Stromal cell of bone marrow (primary cell): Measurements from ENCODE around the gene AKAP5.

ENCODE experiments used
- DNase-seq: peaks from one replicate; pipeline ENCODE4 v3.0.0-alpha.2; 2012; ENCODE audit warnings: low read depth

Gene AKAP5

DNA sequence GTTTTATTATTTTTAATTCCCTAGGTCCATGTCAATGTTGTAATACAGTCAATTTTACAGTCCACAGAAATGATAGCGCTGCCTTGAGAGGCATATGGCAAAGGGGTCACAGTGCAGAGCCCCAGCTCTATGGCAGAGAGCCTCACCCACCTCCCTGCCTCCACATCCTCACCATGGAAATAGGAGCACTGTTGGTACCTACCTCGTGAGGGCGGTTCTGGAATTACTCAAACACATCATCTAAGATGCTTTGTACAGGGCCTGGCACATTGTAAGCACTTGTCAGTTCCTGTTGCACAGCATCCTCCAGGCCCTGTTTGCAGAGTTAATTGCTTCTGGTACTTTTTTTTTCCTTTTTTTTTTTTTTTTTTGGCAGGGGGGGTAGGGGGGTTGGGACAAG, 4.1 kb upstream of the AKAP5 start:
- no peak for DNase-seq

DNA sequence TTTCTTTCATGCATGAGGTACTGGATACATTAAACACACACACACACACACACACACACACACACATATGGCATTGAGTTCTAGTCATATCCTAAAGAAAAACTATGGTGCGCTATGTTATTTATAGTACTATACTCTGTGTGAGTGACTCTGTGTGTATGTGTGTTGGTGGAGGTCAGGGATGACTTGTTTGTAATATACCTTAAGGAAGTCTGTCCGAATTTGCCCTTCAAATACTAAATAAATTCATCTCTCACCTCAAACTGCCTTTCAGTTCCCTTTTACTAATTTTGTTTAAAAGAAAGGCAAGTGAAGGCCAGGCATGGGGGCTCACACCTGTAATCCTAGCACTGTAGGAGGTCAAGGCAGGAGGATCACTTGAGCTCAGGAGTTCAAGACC, 2.1 kb upstream of the AKAP5 start:
- DNase-seq: no peak

DNA sequence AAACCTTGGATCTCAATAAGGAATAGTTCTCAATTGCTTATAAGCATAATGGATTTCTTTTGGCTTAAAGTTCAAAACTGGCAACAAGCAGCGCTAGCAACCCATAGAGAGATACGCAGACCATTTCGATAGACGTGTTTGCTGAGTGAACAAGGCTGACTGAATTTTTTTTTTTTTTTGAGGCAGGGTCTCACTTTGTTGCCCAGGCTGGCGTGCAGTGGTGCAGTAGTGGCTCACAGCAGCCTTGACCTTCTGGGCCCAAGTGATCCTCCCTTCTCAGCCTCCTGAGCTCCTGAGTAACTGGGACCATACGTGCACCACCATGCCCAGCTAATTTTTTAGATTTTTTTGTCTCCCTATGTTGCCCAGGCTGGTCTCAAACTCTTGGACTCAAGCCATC, 1.4 kb upstream of the AKAP5 start:
- no peak for DNase-seq

DNA sequence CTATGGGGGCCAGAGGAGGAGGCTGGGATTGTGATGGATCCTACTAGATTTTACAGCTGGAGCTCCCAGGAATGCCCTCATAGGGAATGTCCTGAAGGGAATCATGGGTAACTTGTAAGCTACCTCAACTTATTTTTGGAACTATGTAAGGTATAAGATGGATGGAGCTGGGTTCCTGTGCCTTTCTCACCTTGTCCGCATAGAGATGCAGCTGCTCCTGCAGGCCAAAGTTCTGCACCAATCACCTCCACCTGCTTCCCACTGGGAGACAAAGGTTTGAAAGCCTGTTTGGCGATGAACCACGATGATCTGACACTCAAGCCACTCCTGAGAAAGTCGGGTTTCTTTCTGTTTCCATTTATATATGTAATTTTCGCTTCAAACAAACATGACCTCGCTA, 648 bp upstream of the AKAP5 start:
- no peak for DNase-seq

DNA sequence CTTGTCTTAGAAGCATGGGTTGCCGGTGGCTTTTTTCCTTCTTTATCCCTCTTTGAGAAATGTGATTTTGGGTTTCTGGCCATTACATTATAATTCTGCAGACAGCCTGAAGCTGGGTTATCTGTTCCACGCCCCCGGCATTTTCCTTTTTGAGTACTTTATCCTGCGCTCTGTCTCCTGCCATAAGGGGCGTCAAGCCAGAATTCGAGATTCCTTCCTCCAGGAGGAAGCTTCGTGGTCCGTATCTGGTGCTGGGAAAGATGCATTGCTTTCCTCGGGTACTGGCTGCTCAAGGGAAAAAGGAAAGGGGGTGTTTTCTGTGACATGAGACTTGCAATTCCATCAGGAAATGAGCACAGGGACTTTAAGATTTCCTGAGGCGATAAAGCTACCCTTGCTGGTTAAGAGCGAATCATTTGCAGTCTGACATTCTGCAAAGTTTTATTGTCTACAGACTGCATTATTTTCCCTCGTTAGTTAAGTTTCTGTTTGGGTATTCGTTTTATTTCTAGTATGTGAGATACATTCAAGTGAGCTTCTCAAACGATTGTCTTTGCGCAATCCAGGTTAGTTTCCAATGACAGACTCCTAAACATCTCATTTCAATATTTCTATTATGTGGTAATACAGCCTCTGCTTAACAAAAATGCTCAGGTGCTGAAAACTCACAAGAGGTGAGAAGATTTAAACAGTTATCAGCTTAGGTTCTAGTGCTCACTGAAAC, 694 bp downstream of the AKAP5 start:
- DNase-seq: no peak

DNA sequence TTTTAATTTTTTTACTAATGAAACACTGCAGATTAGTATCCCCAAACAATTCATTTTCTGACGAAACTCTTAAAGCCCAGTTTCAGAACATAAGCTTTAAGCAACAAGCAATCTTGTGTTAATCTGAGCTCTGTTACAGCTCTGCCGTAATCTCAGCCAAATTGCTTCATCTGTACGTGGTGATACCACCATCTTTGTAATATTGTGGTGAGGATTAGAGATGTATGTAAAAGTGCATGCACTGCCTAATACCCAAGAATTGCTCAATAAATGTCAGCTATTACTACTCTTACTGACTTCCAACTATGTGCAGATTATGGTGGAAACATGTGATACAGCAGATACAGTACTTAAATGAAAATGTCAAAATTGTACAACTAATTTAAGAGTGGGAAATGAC, 1.8 kb downstream of the AKAP5 start:
- no peak for DNase-seq

DNA sequence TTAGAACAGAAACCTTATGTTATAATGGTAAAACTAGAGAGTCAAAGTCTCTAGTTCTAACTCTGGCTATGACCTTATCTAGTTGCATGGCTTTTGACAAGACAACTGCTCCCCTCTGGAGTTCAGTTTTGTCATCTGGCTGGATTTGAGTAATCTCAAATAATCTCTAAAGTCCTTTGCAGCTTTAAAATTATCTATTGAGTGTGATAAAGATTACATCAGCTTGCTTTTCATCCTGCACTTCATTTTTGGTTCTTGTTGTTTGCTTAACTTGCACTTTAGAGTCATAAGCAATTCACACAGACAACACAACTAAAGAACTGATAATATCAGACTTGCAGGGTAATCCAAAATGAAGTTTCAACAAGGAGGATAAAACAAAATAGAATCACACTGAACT, 2.3 kb downstream of the AKAP5 start:
- no peak for DNase-seq

DNA sequence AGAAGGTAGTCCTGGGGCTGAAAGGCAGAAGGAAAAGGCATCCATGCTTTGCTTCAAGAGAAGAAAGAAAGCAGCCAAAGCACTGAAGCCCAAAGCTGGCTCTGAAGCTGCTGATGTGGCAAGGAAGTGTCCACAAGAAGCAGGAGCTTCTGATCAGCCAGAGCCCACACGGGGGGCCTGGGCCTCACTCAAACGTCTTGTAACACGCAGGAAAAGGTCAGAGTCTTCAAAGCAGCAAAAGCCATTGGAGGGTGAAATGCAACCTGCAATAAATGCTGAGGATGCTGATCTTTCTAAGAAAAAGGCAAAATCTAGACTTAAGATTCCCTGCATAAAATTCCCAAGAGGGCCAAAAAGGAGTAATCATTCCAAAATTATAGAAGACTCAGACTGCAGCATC, 3.2 kb downstream of the AKAP5 start:
- no peak for DNase-seq

DNA sequence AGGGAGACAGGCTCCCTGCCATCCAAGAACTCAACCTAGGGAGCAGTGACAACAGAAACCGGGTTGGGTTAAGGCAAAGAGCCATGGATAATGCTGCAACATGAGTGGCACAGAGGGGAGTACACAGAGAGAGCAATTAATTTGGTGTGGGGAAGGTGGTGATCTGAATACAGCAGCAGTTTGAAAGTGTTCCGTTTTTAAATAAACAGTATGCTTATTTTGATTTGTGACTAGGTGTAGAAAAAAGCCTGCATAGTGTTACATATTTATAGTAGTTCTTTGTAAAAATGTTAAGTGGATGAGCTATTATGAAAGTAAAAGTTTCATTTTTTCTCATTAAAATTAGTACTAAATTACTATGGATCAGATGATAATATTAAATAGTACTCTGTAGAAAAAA, 8.7 kb downstream of the AKAP5 start:
- no peak for DNase-seq

DNA sequence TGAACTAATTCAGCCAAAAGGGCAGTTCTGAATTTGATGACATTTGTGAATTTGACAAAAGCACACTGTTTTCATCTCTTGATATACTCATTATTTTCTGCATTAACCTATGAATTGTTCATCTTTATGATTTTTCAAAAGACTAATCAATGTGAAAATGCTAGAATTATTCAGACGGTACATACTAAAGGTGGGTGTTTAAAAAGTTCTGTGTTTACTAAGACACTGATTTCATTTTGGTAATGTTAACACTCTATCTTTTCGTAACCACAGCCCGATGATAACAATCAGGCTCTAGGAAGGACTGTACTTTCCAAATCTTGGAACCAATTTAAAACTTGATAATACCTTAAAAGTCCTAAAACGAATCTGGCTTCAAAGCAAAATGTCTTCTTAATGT, 9.4 kb downstream of the AKAP5 start:
- no peak for DNase-seq

DNA sequence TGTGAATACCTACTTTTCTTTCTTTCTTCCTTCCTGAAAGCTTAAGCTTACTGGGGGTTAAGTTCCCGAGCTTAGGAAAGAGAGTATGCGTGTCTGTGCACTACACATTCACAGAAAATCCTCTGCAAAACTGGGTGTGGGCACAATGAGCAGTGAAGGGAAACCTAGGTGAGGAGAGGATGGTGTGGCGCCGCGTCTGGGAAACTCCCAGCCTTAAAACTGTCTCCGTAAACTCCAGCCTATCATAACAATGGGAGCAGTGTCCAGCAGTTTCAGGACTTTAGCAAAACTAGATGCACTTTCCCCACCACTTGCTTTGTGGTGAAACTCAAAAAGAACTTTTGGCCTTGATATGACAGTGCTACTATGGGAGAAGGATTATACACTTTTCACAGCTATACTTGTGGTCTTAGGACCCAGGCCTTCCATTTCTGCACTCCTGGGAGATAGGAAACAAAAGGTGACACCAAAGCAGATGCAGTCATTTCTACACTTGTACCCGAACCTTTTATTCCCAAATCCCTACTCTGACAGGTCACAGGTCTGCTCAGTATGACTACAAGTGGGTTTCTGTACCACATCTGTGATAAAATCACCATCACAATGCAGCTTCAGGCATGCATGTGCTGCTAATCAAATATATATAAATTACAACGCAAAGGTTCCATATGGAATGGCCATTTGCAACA, 10.4 kb downstream of the AKAP5 start:
- no peak for DNase-seq

DNA sequence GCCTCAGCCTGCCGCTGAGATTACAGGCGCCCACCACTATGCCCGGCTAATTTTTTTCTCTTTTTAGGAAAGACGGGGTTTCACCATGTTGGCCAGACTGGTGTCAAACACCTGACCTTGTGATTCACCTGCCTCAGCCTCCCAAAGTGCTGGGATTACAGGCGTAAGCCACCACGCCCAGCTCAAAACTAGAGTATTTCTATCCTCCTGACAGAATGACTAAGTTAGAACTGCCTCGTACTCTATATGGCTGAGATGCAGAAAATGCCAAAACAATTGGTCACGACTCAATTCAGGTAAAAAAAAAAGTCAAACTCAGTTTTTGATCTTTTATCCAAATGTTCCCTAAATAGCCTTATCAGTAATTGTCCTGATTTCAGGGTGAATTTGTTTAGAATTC, 11.1 kb downstream of the AKAP5 start:
- DNase-seq: no peak

DNA sequence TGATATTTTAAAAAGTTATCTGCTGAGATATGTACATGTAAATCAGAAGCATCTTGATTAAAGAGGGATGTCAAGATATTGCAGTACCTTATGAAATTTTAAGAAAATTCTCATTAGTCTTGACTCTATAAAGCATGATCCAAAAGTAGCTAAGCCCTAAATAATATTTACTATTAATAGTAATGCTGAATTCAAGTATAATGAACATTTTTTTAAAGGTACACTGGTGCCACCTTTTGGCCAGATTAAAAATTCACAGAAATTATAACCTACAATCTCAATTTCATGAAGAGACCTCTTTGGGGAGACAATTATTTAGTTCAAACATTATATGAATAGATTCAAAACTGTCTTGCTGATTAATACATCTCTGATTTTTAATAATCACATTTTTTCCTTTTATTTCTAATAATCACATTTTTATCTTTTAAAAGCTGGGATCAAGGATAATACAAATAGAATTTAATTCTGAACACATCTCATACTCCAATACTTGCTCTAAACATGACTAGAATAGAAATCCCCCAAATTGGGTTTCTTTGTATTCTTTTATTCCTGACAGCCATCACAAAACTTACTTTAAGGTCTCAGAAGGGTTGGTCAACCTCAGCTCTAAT, 13.4 kb downstream of the AKAP5 start:
- no peak for DNase-seq

DNA sequence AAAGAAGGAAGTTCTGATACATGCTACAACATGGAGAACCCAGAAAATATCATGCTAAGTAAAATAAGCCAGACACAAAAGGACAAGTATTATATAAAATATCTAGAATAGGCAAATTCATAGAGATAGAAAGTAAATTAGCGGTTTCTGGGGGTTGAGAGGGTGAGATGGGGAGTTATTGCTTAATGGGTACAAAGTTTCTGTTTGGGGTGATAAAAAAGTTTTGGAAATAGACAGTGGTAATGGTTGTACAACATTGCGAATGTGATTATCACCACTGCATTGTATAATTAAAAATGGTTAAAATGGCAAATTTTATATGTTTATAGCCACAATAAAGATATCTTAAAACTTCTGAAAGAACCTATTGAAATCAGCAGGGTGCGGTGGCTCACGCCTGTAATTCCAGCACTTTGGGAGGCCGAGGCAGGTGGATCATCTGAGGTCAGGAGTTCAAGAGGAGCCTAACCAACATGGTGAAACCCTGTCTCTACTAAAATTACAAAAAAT, 23.3 kb downstream of the AKAP5 start:
- no peak for DNase-seq

DNA sequence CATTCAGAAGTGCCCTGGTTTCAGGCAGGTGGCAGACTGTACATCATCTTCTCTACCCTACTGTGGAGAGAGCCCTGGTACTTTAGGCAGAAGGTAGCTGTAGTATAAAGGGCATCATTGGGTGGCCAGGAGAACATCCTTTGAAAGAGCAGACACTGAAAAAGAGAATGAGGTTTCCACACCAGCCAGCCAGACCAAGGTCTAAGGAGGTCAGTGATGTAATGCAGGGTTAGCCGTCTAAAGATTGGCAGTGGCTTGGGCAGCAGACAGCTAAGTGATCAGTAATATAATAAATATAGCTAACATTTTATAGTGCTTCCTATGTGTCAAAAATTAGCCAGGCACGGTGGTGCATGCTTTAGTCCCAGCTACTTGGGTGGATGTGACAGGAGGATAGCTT, 26.3 kb downstream of the AKAP5 start:
- no peak for DNase-seq

DNA sequence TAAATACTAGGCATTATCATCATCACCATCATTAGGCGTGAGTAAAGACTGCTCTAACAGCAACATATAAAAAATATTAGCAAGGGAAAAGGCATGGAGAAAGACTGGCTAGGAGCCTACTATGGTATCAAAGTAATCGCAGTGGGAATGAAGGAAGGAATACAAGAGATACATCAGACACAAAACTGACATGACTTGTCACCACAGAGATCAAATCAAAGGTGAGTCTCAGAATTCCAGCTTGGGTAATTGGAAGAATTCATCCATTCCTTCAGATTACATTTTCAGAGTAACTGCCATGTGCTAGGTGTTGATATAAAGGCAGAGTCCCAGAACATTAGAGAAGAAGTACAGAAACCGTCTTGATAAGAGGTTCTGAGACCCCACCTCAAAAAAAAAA, 28.2 kb downstream of the AKAP5 start:
- DNase-seq: no peak

DNA sequence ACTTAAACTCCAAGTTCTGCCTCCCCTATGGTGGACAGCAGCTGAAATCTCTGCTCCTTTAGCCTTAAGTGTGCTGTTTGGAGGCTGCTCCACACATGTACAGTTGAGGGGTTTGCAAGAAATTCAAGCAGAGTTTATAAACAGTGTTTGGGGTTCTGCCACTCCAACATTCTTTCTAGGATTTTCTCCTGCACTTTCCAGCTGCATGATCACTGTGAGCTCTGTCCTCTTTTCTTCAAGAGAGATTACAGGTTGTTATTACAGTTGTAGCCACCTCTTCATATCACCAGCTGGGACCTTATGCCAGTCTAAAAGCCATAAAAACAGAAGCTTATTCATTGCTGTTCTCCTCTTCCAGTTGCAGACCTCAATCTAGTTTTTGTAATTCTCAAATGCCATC, 30.0 kb downstream of the AKAP5 start:
- DNase-seq: no peak

DNA sequence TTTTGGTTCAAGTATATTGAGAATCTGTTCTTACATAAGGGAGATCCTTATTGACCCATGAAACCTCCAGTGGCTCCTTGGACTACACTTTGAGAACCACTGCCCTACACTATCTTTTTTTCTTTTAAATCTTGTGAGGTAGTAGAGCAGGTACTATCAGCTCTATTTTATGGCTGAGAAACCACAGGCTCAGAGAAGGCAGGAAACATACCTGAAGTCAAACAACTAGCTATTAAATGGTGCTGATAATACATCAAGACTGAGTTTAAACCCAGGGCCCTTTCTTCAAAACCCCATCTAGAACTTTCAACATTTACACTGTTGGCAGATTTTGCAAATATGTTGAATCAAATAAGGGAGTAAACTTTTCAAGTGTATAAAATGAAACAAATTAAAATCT, 31.5 kb downstream of the AKAP5 start:
- DNase-seq: no peak

DNA sequence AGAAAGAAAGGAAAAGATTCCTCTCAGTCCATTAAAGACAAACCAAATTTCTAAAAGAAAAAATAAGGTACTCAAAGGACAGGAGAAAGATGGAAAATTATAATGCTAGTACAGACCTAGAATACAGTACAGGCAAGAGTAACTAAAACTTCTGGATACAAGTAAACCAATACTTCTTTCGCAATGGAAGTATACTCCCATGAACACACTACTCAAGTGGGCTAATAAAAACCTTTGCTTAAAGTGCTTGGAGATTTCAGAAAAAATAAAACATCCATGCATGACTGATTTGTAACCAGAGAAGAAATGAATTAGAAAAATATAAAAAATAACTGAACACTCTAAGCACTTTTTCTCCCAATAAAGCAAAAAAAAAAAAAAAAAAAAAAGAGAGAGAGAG, 34.8 kb downstream of the AKAP5 start:
- DNase-seq: no peak

DNA sequence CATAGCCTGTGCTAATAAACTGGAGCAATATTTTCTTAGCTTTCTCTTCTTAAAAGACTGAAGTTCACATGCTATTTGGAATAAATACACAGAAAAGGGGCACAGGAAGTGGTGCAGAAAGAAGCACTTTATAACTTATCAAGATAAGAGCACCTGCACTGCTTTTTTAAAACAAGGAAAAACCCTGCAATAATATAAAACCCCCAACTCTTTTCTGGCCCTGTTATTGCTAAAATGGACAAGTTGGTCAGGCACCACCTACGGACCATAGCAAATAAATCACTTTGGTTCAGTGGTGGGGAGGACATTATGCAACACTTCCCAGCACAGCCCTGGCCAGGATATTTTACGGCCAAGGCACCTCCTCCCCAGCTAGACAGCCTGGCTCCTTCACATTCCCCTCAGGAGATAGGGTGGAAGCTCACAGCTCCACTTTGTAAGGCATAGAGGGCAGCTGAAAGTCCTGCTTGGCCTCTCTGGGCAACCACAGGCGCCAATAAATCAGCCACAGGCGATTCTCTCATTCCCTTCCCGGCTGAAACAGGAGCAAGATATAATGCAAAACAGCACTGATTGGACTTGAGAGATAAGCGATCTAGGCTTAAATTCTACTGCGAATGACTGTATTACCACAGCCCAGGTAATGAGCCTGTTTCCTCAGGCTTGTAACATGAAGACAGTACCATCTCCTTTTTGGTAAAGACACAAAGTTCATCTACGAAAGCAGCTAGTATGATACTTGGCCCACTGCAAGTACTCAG, 36.3 kb downstream of the AKAP5 start:
- peak; percentile 67 for DNase-seq

DNA sequence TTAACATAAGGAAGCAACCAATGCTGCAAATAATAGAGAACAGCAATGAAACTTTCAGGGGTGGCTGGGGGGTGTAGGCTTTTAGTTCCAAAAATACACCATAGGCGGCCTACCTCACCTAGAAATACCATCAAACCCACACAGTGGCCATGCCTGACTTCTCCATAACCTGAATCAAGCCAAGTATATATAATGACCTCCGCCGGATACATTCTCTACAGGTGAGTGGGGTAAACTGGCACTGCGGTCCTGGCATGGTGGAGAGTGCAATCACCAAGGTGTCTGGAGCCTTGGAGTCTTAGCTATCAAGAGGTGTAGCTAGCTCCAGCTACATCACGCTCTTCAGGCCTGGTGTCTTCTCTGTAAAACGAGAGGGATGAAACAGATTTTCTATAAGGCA, 37.2 kb downstream of the AKAP5 start:
- DNase-seq: no peak

DNA sequence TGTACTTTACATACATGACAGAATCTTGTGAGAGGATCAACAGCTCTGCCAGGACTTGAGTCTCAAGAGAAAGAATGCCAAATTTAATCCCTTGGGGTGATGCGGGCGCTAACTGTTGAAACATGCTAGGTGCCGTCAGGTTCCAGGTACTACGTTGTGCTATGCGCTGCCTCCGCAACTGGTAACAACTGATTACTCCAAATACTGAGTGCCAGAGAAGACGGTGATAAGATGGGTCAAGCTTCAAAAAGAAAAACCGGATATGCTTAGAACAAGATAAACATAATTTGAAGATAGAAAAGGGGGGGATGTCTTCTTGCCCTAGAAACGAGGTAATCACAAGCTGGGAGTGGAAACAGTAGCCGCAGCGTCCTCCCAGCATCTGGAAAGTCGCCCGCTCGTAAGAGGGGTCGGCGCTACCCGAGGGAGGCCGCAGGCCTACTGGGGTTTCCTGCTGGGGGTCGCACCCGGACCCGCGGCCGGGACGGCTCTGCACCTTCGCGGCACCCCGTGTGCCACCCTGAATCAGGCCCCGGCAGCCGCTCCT, 37.7 kb downstream of the AKAP5 start:
- no peak for DNase-seq
